Right renal pelvis (tissue), 4 donors: ENCODE data around the gene EGFL7. TPM values are rescaled to one million over a fixed set of nuclear protein-coding genes. Genes with fewer than 3 reads are reported as not detected.
"Not testable (repeated sequence)": the region's sequence is repeated elsewhere in the genome, so short reads cannot be mapped to it uniquely, and the experiment has no call there.

ENCODE experiments used
- DNase-seq, 4 donors: peaks; one replicate each; pipeline ENCODE4 v3.0.0-alpha.2; 2013; ENCODE audit warnings: low read depth in 4 of 4, low spot score in 3 of 4, missing footprints in 1 of 4
- polyA plus RNA-seq, 4 donors: library from polyadenylated mRNA; unstranded; fragments of 120-200 nt; gene quantifications; one replicate each; pipeline ENCODE4 v1.2.1, GENCODE V29; 2013; ENCODE audit not compliant: insufficient read length in 4 of 4

Gene EGFL7
- polyA plus RNA-seq, 4 donors, result 52.6 to 97.9 (median 59.2) TPM

DNA sequence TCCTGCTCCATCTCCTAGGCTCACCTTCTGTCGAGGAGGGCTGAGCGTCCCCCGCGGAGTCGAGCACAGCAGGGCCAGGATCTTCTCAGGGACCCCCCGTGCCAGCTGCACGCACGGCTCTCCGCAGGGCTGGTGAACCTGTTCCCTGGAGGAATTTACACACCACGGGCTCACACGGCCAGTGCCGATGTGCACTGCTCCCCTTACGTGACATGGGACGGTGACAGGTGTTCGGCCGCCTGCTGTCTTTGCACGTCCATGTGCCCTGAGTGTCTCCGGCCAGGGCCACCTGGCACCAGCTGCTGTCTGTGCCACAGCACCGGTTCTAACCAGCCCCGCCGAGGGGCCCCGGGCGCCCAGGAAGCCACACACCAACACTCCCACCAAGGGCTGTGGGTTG lies 33.2 kb downstream of the EGFL7 start:
- DNase-seq, result no peak

DNA sequence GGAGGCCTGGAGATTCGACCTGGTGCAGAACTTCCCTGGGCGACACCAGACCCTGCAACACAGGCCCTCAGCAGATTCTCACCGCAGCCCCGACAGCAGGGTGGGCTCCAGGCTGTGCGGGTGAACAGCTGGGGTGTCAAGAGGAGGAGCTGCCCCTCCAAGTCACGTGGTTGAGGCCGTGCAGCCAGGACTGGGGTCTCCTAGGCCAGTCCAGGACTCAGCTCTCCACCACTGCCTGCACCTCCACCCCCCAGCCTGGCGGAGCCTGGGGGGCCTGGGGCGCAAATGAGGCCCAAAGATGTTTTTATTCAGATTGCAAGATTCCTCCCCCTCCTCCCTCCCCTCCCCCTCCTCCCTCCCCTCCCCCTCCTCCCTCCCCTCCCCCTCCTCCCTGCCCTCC lies 33.8 kb downstream of the EGFL7 start:
- no peak for DNase-seq

DNA sequence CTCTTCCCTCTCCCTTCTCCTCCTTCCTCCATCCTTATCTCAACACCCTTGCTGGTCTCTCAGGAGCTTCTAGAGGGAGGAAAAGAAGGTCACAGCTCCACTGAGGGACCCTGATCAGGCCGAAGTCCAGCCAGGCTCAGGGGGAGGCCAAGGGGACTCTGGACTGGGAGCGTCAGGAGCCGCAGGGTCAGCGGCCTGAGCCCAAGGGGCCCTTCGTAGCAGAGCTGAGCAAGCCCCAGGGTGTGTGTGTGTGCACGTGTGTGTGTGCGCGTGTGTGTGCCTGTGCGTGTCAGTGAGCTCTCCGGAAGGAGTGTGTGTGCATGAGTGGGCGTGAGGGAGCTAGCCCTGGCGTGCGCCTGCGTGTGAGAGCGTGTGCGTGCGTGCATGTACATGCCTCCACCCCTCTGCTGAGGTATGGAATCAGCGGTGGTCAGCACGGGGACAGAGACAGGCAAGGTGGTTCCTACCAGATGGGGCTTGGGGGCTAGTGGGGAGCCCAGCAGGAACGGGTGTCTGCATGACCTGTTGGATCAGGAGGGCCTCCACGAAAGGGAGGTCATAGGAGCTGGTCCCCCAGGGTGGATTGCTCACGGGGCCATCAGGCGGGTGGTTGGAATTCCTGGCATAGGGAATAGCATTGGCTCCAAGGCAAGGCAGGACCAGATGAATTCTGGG lies 34.6 kb downstream of the EGFL7 start:
- no peak for DNase-seq

DNA sequence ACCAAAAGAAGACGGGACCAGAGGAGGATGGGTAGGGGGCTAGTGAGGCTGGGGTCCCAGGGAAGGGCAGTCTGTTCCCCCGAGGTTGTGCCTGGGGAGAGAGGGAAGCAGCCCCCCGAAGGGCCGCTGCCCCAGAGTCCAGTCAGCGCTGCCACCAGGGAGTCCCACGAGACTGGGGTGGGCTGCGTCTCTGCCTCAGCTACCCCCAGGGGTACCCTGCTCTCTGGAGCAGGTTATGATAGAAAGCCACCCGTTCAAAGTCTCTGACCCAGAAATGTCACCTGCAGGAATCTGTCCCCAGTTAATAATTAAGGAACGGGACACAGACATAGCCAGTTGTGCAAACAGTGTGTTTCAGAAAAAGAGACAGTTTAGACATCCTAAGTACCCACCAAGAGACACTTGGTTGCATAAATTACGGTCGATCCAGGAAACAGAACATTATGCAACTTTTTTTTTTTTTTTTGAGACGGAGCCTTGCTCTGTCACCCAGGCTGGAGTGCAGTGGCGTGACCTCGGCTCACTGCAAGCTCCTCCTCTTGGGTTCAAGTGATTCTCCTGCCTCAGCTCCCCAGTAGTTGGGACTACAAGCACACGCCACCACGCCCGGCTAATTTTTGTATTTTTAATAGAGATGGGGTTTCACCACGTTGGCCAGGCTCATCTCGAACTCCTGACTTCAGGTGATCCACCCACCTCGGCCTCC lies 35.3 kb downstream of the EGFL7 start:
- no peak for DNase-seq

DNA sequence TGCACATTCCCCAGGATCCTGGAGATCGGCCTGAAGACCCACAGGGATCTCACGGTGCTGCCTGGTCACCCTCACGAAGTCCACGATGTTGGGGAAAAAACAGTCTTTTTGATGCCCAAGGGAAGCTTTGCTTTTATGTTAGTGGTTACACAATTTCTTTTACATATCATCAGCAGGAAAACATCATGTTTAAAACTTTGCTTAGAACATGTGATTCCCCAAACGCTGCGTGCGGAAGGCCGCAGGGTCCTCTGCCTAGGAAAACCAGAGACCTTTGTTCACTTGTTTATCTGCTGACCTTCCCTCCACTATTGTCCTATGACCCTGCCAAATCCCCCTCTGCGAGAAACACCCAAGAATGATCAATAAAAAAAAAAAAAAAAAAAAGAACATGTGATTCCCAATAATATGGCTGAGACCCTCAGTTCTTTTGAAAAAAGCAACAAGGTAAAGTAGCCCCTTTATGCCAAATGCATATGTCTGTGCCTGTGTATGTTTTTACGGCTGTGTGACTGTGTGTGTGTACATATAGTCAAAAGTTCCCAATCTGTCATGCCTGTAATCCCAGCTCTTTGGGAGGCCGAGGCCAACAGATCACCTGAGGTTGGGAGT lies 36.0 kb downstream of the EGFL7 start:
- no peak for DNase-seq

DNA sequence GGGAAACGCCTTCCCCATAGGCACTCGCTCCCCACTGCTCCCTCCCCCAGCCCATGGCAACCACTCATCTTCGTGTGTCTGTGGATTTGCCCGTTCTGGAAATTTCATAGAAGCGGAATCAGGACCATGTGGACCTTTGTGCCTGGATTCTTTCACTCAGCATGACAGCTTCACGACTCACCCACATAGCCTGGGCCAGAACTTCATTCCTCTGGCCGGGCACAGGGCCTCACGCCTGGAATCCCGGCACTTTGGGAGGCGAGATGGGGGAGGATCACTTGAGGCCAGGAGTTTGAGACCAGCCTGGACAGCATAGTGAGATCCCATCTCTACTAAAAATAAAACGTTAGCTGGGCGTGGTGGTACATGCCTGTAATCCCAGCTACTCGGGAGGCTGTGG lies 37.6 kb downstream of the EGFL7 start:
- DNase-seq, result no peak

DNA sequence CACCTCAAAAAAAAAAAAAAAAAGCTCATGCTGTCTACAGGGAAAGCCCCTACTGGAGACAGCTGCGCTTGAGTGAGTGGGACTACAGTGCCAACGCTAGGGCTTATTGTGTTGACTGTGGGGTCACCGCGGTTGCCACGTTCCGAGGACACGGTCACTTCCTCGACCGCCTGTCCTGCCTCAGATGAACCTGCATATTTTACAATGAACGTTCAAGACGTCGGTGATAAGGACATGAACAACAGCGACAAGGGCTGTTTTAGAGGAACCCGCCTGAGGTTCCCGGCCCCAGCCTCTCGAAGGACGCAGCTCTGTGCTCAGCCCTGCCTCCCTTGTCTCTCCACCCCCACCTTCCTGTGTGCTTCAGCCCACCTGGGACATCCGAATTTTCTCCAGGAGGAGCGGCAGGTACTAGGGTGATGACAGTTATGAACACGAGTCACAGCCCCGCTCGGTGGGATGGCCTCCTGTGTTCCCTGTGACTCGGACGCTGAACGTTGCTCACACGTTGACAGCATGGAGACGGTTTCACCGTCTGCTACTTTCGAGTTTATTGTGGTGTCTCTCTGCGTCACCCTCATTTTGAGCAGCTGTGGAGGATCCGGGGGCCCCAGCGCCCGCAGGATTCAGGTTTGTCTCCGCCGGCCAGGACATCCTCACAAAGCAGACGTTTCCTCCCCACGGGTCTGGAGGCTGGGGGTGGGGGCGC lies 38.4 kb downstream of the EGFL7 start:
- DNase-seq, result no peak

DNA sequence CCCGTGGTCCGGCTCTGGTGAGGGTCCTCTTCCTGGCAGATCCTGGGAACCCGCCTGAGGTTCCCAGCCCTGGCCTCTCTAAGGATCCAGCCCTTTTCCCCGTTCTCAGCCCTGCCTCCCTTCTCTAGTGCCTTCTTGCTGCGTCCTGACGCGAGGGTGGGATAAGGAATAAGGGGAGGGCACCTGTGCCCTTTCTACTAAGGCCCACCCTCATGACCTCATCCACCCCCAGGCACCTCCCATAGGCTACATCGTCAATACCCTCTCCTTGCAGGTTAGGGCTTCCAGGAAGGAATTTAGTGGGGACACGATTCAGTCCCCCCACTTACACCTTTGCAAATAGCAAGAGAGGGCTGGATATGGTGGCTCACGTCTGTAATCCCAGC lies 38.9 kb downstream of the EGFL7 start:
- DNase-seq, result no peak

DNA sequence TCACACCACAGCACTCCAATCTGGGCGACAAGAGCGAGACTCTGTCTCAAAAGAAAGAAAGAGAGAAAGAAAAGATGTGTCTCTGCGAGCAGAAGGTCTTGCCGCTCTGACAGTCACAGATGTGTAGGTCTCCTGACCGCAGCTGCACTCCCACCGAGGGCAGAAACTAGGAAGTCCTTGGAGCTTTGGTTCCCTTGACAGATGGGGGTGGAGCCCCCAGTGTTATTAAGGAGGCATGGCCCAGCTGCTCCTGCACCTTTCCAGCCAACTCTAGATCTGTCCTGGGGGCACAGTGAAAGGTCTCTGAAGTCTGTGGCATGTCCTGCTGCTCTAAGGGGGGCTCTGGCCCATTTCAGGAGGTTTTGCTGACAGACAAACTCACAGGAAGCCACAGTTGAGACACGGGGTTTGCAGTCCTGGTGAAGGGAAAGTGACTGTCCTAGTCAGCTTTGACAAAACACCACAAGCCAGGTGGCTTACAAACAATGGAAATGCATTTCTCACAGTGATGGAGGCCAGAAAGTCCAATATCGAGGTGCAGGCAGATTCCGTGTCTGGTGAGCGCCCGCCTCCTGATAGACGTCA lies 40.7 kb downstream of the EGFL7 start:
- DNase-seq, result no peak

DNA sequence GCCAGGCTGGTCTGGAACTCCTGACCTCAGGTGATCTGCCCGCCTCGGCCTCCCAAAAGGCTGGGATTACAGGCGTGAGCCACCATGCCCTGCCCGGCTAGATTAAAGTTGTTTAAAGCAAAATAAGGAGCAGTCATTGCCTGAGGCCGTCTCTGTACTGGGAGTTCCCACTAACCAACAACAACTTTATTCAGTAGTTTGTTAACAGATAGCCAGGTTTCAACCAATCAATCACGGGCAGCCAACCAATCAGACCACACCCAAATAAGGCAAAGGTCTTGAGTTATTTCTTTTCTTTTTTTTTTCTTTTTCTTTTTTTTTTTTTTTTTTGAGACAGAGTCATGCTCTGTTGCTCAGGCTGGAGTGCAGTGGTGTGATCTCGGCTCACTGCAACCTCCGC lies 42.0 kb downstream of the EGFL7 start:
- not testable (repeated sequence) for DNase-seq

DNA sequence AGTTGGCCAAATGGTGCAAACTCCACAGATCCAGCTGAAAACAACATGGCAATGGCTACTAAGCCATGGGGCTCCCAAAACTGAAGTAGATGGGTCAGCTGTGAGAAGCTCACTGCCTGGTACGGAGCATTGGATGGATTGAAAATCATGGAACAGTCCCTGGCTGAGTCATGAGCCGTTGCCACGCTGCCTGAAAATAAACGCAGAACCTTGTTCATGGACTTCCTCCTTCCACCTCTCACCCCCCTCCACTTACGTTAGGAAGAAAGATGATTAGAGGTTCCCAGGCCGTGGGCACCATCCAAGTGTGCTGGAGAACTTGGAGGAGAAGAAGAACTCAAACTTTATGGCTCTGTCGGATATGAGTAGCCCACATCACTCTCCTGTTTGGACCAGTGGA lies 42.8 kb downstream of the EGFL7 start:
- DNase-seq, result no peak

DNA sequence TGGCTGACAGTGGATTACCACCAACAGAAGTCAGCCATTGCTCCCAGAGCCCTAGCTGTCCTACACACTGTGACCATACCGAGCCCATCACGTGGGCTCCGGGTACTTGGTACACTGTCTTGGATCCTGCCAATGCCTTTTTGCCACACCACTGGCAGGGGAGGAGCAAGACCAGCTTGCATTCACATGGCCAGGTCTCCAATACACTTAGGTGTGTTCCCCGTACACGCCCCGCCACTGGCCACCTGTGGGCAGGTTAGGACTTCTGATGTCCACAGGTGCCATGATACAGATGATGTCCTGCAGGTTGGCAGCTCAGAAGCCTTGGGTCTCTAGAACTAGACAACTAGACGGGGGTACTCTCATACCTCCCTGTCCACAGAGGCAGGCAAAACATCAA lies 44.3 kb downstream of the EGFL7 start:
- no peak for DNase-seq

DNA sequence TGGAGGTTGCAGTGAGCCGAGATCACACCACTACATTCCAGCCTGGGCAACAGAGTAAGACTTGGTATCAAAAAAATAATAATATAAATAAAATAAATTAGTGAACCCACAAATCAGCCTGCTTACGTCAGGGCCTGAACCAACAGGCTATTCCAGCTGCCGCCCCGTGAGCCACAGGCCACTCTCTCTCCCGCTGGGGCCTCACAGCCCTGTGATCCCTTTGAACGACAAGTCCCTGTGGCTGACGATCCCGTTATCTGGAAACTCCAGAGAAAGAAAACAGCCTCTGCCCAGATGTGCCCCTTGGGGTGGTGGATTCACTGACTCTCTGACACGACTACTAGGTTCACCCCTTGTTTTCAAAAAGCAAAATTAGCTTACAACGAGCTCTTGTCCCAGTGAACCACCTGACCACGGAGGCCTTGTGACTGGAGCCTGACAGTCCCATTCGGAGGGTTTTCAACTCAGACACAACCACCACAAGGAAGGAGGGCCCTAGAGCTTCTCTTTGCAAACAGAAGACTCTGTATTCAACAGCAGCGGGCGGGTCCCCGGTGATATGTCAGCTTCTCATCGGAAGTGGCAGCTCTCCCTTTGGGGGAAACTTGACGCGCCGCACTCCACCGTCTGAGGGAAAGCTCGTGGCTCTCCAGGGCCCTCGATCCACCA lies 45.3 kb downstream of the EGFL7 start:
- no peak for DNase-seq

DNA sequence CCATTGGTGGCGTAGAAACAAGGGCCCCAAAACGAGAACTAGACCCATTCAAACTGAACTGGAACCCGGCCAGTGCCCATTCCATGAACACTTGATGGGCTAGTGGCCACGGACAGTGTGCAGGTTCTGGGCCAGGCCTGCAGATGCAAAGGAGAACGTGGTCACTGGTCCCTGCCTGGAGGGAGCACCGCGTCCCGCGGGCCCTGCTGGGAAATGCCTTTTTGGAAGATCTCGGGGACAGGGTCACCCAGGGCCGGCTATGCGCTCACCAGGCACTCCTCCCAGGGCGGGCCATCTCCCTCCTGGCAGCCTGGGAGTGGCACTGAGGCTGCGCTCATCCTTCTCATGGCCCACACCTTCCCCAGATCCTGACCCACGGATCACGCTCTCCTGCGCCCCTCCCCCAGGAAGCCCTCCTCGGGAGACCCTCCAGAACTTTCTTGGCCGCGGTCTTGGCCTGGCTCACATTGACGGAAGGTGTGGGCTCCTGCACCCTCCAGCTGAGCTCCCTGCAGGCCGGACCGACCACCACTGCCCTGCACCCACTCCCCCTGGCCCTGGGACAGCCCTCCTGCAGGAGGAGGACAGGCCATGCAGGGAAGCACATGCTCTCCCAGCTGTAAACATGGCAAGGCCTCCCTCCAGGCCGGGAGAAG lies 46.9 kb downstream of the EGFL7 start:
- DNase-seq, result no peak

DNA sequence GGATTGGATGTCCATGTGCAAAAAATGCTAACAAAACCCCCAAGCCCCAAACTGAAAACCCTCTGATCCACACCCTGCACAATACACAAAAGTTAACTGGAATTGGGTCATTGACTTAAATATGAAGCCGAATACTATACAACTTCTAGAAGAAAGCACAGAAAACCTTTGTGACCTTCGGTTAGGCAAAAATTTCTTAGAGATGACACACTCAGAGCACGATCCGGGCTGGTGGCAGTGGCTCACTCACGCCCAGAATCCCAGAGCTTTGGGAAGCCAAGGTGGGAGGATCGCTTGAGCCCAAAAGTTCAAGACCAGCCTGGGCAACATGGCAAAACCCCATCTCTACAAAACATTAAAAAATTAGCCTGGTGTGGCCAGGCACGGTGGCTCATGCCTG lies 47.8 kb downstream of the EGFL7 start:
- DNase-seq, result no peak

DNA sequence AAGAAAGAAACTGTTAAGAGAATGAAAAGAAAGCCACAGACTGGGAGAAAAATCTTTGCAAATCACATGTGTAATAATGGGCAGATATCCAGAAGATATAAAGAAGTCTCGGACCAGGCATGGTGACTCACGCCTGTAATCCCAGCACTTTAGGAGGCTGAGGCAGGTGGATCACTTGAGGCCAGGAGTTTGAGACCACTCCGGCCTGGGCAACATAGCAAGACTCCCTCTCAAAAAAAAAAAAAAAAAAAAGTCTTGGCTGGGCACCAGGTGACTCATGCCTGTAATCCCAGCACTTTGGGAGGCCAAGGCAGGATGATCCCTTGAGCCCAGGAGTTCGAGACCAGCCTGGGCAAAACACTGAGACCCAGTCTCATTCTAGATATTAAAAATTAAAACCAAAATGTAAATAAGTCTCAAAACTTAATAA lies 48.5 kb downstream of the EGFL7 start:
- not testable (repeated sequence) for DNase-seq

DNA sequence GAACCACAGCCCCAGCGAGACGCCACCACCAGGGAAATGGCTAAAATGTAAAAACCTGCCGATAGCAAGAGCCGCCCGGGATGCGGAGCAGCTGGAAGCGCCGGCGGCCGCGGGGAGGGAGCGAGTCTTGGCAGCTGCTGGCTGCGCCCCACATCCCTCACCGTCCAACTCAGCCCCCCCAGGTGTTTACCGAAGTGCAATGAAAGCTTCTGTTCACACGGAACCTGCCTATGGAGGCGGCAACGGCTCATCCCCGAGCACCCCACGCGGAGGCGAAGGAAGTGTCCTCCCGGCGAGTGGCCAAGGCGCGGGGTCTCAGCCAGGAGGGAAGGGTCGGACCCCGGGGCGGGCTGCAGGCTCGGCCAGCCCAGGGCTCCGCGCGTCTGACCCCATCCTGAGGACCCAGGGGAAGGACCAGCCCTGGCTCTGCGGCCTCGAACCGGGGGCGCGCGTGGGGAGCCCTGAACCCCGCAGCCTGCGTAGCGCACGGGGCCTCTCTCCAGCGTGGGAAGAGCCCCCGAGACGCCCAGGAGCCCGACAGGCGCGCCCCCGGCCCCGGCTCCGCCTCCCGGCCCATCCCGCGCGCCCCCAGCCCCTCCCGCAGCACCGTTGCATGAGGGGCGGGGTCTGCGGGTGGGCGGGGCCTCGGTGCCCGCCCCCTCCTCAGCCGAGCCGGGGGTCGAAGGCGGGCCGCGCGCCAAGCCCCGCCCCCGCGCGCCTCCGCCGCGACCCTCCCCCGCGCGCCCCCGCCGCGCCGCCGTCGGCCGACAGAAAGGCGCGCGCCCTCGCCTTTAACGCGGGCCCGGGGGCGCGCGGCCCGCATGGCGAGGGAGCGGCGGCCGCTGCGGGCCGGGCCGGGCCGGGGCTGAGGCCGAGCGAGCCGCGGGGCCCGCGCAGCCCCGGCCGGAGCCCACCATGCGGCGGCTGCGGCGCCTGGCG lies 49.3 kb downstream of the EGFL7 start, which contains the start of gene DIPK1B:
DIPK1B (plus strand) TSS at position 822 of the 939 bp plus-strand sequence; CDS start at position 916, 94 bp downstream.
- DNase-seq, result no peak

DNA sequence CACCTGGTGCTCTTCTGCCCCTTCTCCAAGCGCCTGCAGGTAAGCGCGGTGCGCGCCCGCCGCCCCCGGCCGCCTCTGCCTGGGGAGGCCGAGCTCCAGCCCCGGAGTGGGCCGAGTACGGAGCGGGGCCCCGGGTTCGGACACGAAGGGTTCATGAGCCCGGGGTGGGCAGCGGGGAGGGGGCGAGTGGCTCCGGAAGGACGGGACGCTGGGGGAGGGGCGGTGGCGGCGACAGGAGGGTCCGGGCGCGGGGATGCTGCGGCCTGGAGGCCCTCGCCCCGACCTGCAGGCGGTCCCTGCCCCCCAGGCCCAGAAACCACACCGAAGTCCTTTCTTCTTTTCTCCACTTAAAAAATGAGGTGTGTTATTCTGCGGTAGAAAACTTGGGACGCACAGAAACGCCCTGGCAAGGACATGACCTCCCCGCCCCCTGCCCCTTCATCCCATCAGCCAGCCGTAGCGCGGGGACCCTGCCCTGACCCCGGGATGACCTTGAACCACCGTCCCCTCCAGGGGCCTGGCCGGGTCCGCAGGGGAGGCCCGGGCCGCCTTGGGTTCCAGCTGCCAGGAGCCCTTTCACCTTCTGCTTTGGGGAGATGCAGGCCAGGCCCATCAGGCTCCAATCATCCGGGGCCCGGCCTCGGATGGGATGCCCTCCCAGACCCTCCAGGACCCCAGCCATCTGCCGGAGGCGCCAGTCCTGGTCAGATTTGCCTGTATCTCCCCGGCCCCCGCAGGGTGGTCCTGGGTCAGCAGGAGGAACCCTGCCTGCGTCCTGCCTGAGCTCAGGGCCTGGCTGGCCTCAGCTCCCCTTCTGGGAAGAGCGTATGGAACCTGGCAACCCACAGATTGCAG lies 50.2 kb downstream of the EGFL7 start:
- no peak for DNase-seq
